ENCODE results near the gene ZNF90. TPM values are rescaled to one million over a fixed set of nuclear protein-coding genes. Genes with fewer than 3 reads are reported as not detected.
"Not testable (repeated sequence)": the region's sequence is repeated elsewhere in the genome, so short reads cannot be mapped to it uniquely, and the experiment has no call there.

ZNF90 gene
- total RNA-seq, 1 donor from 2014 or later, result 5.8 TPM

GRCh38 chr19:20060282-20060681, 17.5 kb upstream of the ZNF90 start:
- Mint-ChIP-seq H3K36me3 (ENCODE audit: low read depth, unreplicated experiment) (no peaks in the 10 kb centered on the region), H3K4me3 (ENCODE audit: unreplicated experiment) (no peak overlapping the region), H3K27ac (ENCODE audit: unreplicated experiment) (no peak overlapping the region), H3K9me3 (ENCODE audit: unreplicated experiment) (peaks cover 11% of the 10 kb centered on the region), H3K27me3 (ENCODE audit: low read depth, unreplicated experiment) (no peaks in the 10 kb centered on the region), H3K4me1 (ENCODE audit: low read depth, unreplicated experiment) (no peaks in the 10 kb centered on the region)
- Histone ChIP-seq H3K4me2 (ENCODE audit: low read length) (no peak overlapping the region), H3K9me3 (ENCODE audit: insufficient read depth, low read depth, low read length) (no peaks in the 10 kb centered on the region), H2AFZ (ENCODE audit: low read depth, low read length) (no peak overlapping the region), H4K20me1 (ENCODE audit: insufficient read depth, low read length) (no peaks in the 10 kb centered on the region), H3K9ac (ENCODE audit: low read length) (no peak overlapping the region), H3K36me3 (ENCODE audit: insufficient read depth, low read length) (no peaks in the 10 kb centered on the region), H3K27ac (ENCODE audit: low read depth, low read length) (no peak overlapping the region), H3K79me2 (ENCODE audit: insufficient read depth, low read length) (no peaks in the 10 kb centered on the region), H3K4me3 (ENCODE audit: insufficient read depth, low read depth, low read length) (no peak overlapping the region), H3K27me3 (ENCODE audit: insufficient read depth, low read length) (no peaks in the 10 kb centered on the region), H3K4me1 (ENCODE audit: insufficient read depth, low read length) (no peaks in the 10 kb centered on the region)
- DNase-seq (ENCODE audit: low read depth) (no peak), FAIRE-seq (no peak)
- TF ChIP-seq, protein P1, sequence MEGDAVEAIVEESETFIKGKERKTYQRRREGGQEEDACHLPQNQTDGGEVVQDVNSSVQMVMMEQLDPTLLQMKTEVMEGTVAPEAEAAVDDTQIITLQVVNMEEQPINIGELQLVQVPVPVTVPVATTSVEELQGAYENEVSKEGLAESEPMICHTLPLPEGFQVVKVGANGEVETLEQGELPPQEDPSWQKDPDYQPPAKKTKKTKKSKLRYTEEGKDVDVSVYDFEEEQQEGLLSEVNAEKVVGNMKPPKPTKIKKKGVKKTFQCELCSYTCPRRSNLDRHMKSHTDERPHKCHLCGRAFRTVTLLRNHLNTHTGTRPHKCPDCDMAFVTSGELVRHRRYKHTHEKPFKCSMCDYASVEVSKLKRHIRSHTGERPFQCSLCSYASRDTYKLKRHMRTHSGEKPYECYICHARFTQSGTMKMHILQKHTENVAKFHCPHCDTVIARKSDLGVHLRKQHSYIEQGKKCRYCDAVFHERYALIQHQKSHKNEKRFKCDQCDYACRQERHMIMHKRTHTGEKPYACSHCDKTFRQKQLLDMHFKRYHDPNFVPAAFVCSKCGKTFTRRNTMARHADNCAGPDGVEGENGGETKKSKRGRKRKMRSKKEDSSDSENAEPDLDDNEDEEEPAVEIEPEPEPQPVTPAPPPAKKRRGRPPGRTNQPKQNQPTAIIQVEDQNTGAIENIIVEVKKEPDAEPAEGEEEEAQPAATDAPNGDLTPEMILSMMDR (IDR thresholded peaks at IDR 0.05; ENCODE audit: insufficient read depth, low read depth, low read length), result no peak
- no peak for TF ChIP-seq EZH2 (IDR thresholded peaks at IDR 0.05; ENCODE audit: insufficient read depth, low read length)

DNA sequence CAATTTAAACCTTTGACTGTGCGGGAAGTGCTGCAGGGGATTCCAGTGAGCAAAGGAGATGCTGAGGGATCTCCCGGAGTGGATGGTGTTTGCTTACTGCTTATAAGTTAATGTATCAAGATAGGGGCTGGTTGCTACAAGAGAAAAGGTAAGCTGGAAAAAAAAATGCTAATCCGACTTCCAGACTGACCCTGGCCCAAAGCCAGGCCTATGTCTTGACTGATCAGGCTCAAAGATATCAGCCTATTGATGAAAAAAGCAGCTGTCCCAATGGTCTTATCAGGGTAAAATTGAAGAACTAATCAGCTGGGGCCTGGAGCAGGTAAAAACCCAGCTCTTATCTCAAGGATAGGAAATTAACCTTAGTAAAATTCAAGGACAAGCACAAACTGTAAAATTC, 10.9 kb upstream of the ZNF90 start:
- no peaks in the 10 kb centered on the region for H3K27me3 Mint-ChIP-seq (ENCODE audit: low read depth, unreplicated experiment)
- no peaks in the 10 kb centered on the region for H3K36me3 ChIP-seq (ENCODE audit: insufficient read depth, low read length)
- H3K27me3 ChIP-seq (ENCODE audit: insufficient read depth, low read length), result no peaks in the 10 kb centered on the region
- H3K4me1 ChIP-seq (ENCODE audit: insufficient read depth, low read length), result no peaks in the 10 kb centered on the region
- H3K9ac ChIP-seq (ENCODE audit: low read length), result no peak overlapping the region
- TF ChIP-seq, protein P1 (IDR thresholded peaks at IDR 0.05; ENCODE audit: insufficient read depth, low read depth, low read length), result no peak
- no peak for TF ChIP-seq EZH2 (IDR thresholded peaks at IDR 0.05; ENCODE audit: insufficient read depth, low read length)
- no peak overlapping the region for H3K27ac ChIP-seq (ENCODE audit: low read depth, low read length)
- H3K27ac Mint-ChIP-seq (ENCODE audit: unreplicated experiment), result no peak overlapping the region
- H3K4me1 Mint-ChIP-seq (ENCODE audit: low read depth, unreplicated experiment), result no peaks in the 10 kb centered on the region
- no peaks in the 10 kb centered on the region for H4K20me1 ChIP-seq (ENCODE audit: insufficient read depth, low read length)
- H3K4me3 Mint-ChIP-seq (ENCODE audit: unreplicated experiment), result no peak overlapping the region
- H3K4me2 ChIP-seq (ENCODE audit: low read length), result no peak overlapping the region
- DNase-seq (ENCODE audit: low read depth) (no peak), FAIRE-seq (no peak)
- H3K4me3 ChIP-seq (ENCODE audit: insufficient read depth, low read depth, low read length), result no peak overlapping the region
- H3K36me3 Mint-ChIP-seq (ENCODE audit: low read depth, unreplicated experiment), result no peaks in the 10 kb centered on the region
- H3K79me2 ChIP-seq (ENCODE audit: insufficient read depth, low read length), result no peaks in the 10 kb centered on the region
- H3K9me3 ChIP-seq (ENCODE audit: insufficient read depth, low read depth, low read length), result peaks cover 3% of the 10 kb centered on the region
- H2AFZ ChIP-seq (ENCODE audit: low read depth, low read length), result no peak overlapping the region
- H3K9me3 Mint-ChIP-seq (ENCODE audit: unreplicated experiment), result peaks cover 16% of the 10 kb centered on the region

GRCh38 chr19:20067943-20068342, 9.9 kb upstream of the ZNF90 start:
- no peaks in the 10 kb centered on the region for H3K79me2 ChIP-seq (ENCODE audit: insufficient read depth, low read length)
- no peak overlapping the region for H3K4me3 ChIP-seq (ENCODE audit: insufficient read depth, low read depth, low read length)
- H3K4me1 ChIP-seq (ENCODE audit: insufficient read depth, low read length), result no peaks in the 10 kb centered on the region
- no peaks in the 10 kb centered on the region for H4K20me1 ChIP-seq (ENCODE audit: insufficient read depth, low read length)
- Mint-ChIP-seq H3K27ac (ENCODE audit: unreplicated experiment) (no peak overlapping the region), H3K36me3 (ENCODE audit: low read depth, unreplicated experiment) (no peaks in the 10 kb centered on the region), H3K4me1 (ENCODE audit: low read depth, unreplicated experiment) (no peaks in the 10 kb centered on the region), H3K9me3 (ENCODE audit: unreplicated experiment) (peaks cover 16% of the 10 kb centered on the region), H3K4me3 (ENCODE audit: unreplicated experiment) (no peak overlapping the region), H3K27me3 (ENCODE audit: low read depth, unreplicated experiment) (no peaks in the 10 kb centered on the region)
- no peak overlapping the region for H2AFZ ChIP-seq (ENCODE audit: low read depth, low read length)
- peaks cover 3% of the 10 kb centered on the region for H3K9me3 ChIP-seq (ENCODE audit: insufficient read depth, low read depth, low read length)
- H3K27ac ChIP-seq (ENCODE audit: low read depth, low read length), result no peak overlapping the region
- DNase-seq (ENCODE audit: low read depth) (no peak), FAIRE-seq (no peak)
- no peaks in the 10 kb centered on the region for H3K36me3 ChIP-seq (ENCODE audit: insufficient read depth, low read length)
- H3K27me3 ChIP-seq (ENCODE audit: insufficient read depth, low read length), result no peaks in the 10 kb centered on the region
- H3K9ac ChIP-seq (ENCODE audit: low read length), result no peak overlapping the region
- no peak for TF ChIP-seq EZH2 (IDR thresholded peaks at IDR 0.05; ENCODE audit: insufficient read depth, low read length)
- TF ChIP-seq, protein P1 (IDR thresholded peaks at IDR 0.05; ENCODE audit: insufficient read depth, low read depth, low read length), result no peak
- H3K4me2 ChIP-seq (ENCODE audit: low read length), result no peak overlapping the region

DNA sequence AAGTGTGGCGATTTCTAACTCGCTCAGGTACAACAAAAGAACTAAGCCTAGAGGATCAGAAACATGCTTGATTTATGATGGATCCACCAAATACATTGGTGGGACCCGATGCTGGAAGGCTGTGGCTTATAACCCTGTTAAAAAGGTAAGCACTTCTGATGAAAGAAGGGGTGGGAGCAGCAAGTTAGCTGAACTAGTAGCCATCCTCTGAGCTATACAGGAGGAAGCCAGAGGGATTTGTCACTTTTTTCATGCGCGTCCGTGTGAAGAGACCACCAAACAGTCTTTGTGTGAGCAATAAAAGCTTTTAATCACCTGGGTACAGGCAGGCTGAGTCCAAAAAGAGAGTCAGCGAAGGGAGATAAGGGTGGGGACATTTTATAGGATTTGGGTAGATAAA, 9.2 kb upstream of the ZNF90 start:
- not testable (repeated sequence) for H3K27me3 ChIP-seq (ENCODE audit: insufficient read depth, low read length); H4K20me1 ChIP-seq (ENCODE audit: insufficient read depth, low read length); H3K9me3 ChIP-seq (ENCODE audit: insufficient read depth, low read depth, low read length); H3K27ac Mint-ChIP-seq (ENCODE audit: unreplicated experiment); H3K4me3 Mint-ChIP-seq (ENCODE audit: unreplicated experiment); H3K27ac ChIP-seq (ENCODE audit: low read depth, low read length); DNase-seq (ENCODE audit: low read depth); H3K4me1 ChIP-seq (ENCODE audit: insufficient read depth, low read length); H2AFZ ChIP-seq (ENCODE audit: low read depth, low read length); H3K27me3 Mint-ChIP-seq (ENCODE audit: low read depth, unreplicated experiment); FAIRE-seq; H3K9ac ChIP-seq (ENCODE audit: low read length); H3K79me2 ChIP-seq (ENCODE audit: insufficient read depth, low read length); H3K4me2 ChIP-seq (ENCODE audit: low read length); H3K4me1 Mint-ChIP-seq (ENCODE audit: low read depth, unreplicated experiment); H3K36me3 ChIP-seq (ENCODE audit: insufficient read depth, low read length); H3K4me3 ChIP-seq (ENCODE audit: insufficient read depth, low read depth, low read length); H3K36me3 Mint-ChIP-seq (ENCODE audit: low read depth, unreplicated experiment)
- H3K9me3 Mint-ChIP-seq (ENCODE audit: unreplicated experiment), result peaks cover 16% of the 10 kb centered on the region

All from astrocyte (in vitro differentiated cells and primary cell).